HEK293 (cell line): ENCODE results near the gene SNAPC4.

Experiments used
- CTCF ChIP-seq: fragments of 450-650 bp; formaldehyde crosslinking; IDR thresholded peaks from 2 replicates; pipeline ENCODE4 v1.5.1; 2016; ENCODE audit warnings: missing biosample characterization, missing genetic modification characterization
- HIC1 ChIP-seq: fragments of 450-650 bp; formaldehyde crosslinking; IDR thresholded peaks from 2 replicates; pipeline ENCODE4 v1.5.1; 2016; ENCODE audit warnings: missing biosample characterization, missing genetic modification characterization
- REST ChIP-seq: fragments of 450-650 bp; formaldehyde crosslinking; IDR thresholded peaks from 2 replicates; pipeline ENCODE4 v1.5.1; 2016; ENCODE audit warnings: missing biosample characterization, missing genetic modification characterization
- SETDB1 ChIP-seq: IDR thresholded peaks from one replicate; pipeline ENCODE4 v1.6.1; 2017; ENCODE audit warnings: mild to moderate bottlenecking, low read length, moderate library complexity, mixed read lengths; ENCODE audit not compliant: insufficient read length
- TCF7L2 ChIP-seq: IDR thresholded peaks from 2 replicates; pipeline ENCODE4 v1.6.1; 2011; ENCODE audit warnings: low read depth, mild to moderate bottlenecking, inconsistent platforms, low read length, moderate library complexity, borderline replicate concordance
- TRIM28 ChIP-seq: IDR thresholded peaks from 2 replicates; pipeline ENCODE4 v1.6.1; 2011; ENCODE audit warnings: low read length, control low read depth, borderline replicate concordance
- ZNF121 ChIP-seq: fragments of 450-650 bp; formaldehyde crosslinking; IDR thresholded peaks from 2 replicates; pipeline ENCODE4 v1.5.1; 2016; ENCODE audit warnings: missing biosample characterization, missing genetic modification characterization
- ZNF140 ChIP-seq: fragments of 450-650 bp; formaldehyde crosslinking; IDR thresholded peaks from 2 replicates; pipeline ENCODE4 v1.5.1; 2016; ENCODE audit warnings: missing biosample characterization, missing genetic modification characterization
- ZNF18 ChIP-seq: fragments of 450-650 bp; formaldehyde crosslinking; IDR thresholded peaks from 2 replicates; pipeline ENCODE4 v1.5.1; 2016; ENCODE audit warnings: missing biosample characterization, missing genetic modification characterization
- ZNF324 ChIP-seq: fragments of 450-650 bp; formaldehyde crosslinking; IDR thresholded peaks from 2 replicates; pipeline ENCODE4 v1.5.1; 2016; ENCODE audit warnings: missing biosample characterization, missing genetic modification characterization
- ZNF398 ChIP-seq: fragments of 450-650 bp; formaldehyde crosslinking; IDR thresholded peaks from 2 replicates; pipeline ENCODE4 v1.5.1; 2017; ENCODE audit warnings: missing biosample characterization, missing genetic modification characterization
- ZNF423 ChIP-seq: fragments of 450-650 bp; formaldehyde crosslinking; IDR thresholded peaks from 2 replicates; pipeline ENCODE4 v1.5.1; 2016; ENCODE audit warnings: missing biosample characterization, missing genetic modification characterization
- ZNF580 ChIP-seq: fragments of 450-650 bp; formaldehyde crosslinking; IDR thresholded peaks from 2 replicates; pipeline ENCODE4 v1.5.1; 2016; ENCODE audit warnings: missing biosample characterization, missing genetic modification characterization
- ZXDB ChIP-seq: fragments of 450-650 bp; formaldehyde crosslinking; IDR thresholded peaks from 2 replicates; pipeline ENCODE4 v1.5.1; 2016; ENCODE audit warnings: missing biosample characterization, missing genetic modification characterization

- no peak for TF ChIP-seq ZNF121 (tag by site-specific recombination)
- TF ChIP-seq ZNF398 (tag by site-specific recombination): no peak
- TF ChIP-seq ZNF423: no peak
- no peak for TF ChIP-seq REST (tag by site-specific recombination)
- no peak for TF ChIP-seq CTCF (tag by site-specific recombination)
- no peak for TF ChIP-seq ZNF324 (tag by site-specific recombination)
- no peak for TF ChIP-seq ZXDB (tag by site-specific recombination)
- TF ChIP-seq TRIM28: no peak
- no peak for TF ChIP-seq ZNF18 (tag by site-specific recombination)
- TF ChIP-seq ZNF580 (tag by site-specific recombination): no peak
- no peak for TF ChIP-seq ZNF140 (tag by site-specific recombination)
- no peak for TF ChIP-seq HIC1 (tag by site-specific recombination)
- TF ChIP-seq SETDB1: no peak
- no peak for TF ChIP-seq TCF7L2
These were observed 29.9 kb downstream of the SNAPC4 start for GRCh38 chr9:136370037-136370436.
